A549 (cell line): Measurements from ENCODE around the gene H2AZ2.

Experiments used
- CEBPB ChIP-seq, 2 experiments: fragments of >200 bp in 1 of 2; sonication (Bioruptor Twin) in 1 of 2; formaldehyde crosslinking in 1 of 2; IDR thresholded peaks; 2 replicates each; pipeline ENCODE4 v1.6.1; 2012 to 2016
- NPAS2 ChIP-seq: fragments of 250-450 bp; sonication (Bioruptor Pico); IDR thresholded peaks from 2 replicates; pipeline ENCODE4 v1.8.0; 2022; ENCODE audit warnings: mild to moderate bottlenecking, moderate library complexity, borderline replicate concordance
- NR3C1 ChIP-seq: fragments of >200 bp; sonication (Bioruptor Twin); formaldehyde crosslinking; IDR thresholded peaks from 3 replicates; pipeline ENCODE4 v1.6.1; 2017
- POLR2A ChIP-seq: IDR thresholded peaks from 2 replicates; pipeline ENCODE4 v1.6.1; 2012; ENCODE audit warnings: mild to moderate bottlenecking, low read length
- SREBF2 ChIP-seq: fragments of 450-650 bp; IDR thresholded peaks from 2 replicates; pipeline ENCODE4 v1.6.1; 2014; ENCODE audit warnings: mild to moderate bottlenecking, moderate library complexity
- TF ChIP-seq, protein P1 (sequence below): fragments of >200 bp; sonication (Bioruptor Twin); formaldehyde crosslinking; IDR thresholded peaks from 3 replicates; pipeline ENCODE4 v1.5.1; 2016
- TF ChIP-seq, protein P2 (sequence below): fragments of 200-600 bp; sonication (generic); IDR thresholded peaks from 2 replicates; pipeline ENCODE4 v1.6.1; 2016; ENCODE audit warnings: antibody characterized with exemption, mild to moderate bottlenecking, moderate library complexity

DNA sequence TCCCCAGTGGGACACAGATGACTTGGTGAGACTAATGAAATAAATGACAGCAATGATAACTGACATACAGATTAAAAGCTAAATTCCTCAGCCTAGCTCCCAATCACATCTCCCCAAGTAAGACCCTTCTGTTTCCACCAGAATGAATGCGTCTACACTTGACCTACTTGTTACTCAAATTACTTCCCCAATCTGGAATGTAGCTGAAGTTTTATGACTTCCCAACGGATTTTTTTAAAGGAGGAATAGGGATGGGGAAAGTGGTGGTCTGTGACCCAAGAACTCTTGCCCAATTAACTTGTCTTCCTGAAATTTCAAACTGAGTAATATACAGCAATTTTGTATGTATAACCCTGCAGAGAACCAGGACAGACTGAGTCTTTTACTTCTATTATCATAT lies 9.1 kb downstream of the H2AZ2 start:
- TF ChIP-seq, protein P1, sequence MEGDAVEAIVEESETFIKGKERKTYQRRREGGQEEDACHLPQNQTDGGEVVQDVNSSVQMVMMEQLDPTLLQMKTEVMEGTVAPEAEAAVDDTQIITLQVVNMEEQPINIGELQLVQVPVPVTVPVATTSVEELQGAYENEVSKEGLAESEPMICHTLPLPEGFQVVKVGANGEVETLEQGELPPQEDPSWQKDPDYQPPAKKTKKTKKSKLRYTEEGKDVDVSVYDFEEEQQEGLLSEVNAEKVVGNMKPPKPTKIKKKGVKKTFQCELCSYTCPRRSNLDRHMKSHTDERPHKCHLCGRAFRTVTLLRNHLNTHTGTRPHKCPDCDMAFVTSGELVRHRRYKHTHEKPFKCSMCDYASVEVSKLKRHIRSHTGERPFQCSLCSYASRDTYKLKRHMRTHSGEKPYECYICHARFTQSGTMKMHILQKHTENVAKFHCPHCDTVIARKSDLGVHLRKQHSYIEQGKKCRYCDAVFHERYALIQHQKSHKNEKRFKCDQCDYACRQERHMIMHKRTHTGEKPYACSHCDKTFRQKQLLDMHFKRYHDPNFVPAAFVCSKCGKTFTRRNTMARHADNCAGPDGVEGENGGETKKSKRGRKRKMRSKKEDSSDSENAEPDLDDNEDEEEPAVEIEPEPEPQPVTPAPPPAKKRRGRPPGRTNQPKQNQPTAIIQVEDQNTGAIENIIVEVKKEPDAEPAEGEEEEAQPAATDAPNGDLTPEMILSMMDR = no peak
- TF ChIP-seq SREBF2 (no peak), POLR2A (no peak), NPAS2 (CRISPR knock-in tag) (no peak), NR3C1 (no peak), CEBPB (IDR thresholded peaks at IDR 0.05) (no peak)
- TF ChIP-seq, protein P2, sequence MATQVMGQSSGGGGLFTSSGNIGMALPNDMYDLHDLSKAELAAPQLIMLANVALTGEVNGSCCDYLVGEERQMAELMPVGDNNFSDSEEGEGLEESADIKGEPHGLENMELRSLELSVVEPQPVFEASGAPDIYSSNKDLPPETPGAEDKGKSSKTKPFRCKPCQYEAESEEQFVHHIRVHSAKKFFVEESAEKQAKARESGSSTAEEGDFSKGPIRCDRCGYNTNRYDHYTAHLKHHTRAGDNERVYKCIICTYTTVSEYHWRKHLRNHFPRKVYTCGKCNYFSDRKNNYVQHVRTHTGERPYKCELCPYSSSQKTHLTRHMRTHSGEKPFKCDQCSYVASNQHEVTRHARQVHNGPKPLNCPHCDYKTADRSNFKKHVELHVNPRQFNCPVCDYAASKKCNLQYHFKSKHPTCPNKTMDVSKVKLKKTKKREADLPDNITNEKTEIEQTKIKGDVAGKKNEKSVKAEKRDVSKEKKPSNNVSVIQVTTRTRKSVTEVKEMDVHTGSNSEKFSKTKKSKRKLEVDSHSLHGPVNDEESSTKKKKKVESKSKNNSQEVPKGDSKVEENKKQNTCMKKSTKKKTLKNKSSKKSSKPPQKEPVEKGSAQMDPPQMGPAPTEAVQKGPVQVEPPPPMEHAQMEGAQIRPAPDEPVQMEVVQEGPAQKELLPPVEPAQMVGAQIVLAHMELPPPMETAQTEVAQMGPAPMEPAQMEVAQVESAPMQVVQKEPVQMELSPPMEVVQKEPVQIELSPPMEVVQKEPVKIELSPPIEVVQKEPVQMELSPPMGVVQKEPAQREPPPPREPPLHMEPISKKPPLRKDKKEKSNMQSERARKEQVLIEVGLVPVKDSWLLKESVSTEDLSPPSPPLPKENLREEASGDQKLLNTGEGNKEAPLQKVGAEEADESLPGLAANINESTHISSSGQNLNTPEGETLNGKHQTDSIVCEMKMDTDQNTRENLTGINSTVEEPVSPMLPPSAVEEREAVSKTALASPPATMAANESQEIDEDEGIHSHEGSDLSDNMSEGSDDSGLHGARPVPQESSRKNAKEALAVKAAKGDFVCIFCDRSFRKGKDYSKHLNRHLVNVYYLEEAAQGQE = no peak
